CD4-positive, alpha-beta T cell treated with Interleukin-4 for 4 hours (primary cell): ENCODE results near the gene PER2.
"Not testable (repeated sequence)": the region's sequence is repeated elsewhere in the genome, so short reads cannot be mapped to it uniquely, and the experiment has no call there.

ENCODE experiments used
- DNase-seq: peaks from one replicate; pipeline ENCODE4 v3.0.0-alpha.2; 2020

The PER2 gene

DNA sequence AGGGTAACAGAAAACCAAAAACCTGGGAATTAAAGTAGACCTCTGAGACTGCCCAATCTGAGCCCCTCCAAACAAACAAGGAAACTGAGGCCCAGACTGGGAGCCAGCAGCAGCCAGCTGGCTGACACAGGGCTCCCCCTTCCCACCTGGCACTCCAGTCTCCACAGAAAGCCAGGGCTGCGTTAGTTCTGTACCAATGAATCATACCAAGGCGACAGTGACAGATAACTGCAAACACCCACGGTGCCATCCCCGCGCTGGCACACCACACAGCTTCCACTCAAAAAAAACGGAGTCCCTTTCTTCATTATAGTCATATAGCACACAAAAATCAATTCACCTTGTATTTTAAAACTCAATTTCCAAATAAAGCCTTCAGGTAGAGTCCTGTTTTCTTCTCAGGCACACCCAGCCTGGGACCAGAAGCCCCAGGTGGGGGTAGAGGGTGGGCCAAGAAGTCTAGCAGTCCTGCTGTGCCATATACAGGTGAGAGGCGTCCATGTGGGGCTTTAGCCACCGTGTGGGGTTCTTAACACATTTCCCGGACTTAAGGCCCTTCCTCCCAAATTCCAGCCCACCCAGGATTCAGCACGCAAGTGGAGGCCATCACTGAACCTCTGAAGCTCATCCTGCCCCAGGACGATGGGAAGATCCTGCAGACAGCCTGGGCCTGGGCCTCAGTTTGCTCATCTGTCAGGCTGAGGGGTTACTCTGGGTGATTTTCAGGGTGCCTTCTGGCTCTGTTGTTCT is 1.2 kb downstream of the PER2 start:
- no peak for DNase-seq

GRCh38 chr2:238286551-238286950 is 1.9 kb downstream of the PER2 start:
- DNase-seq = no peak

DNA sequence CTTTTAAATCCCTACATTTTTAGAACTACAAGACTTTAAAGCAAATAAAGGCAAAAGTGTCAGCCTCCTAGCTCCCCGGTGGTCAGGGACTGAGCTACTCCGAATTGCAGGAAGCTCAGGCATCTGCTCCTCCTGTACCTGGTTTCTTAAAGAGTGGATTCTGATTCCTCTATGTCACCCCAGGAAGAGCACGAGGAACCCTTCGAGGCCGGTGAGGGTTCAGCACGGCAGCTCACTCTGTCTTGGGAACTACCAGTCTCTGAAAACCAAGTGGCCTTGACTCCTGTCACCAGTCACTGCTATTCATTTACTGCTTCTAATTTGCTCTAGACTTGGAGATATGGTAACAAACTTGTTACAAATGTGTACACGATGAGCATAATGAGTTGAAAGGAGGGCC is 2.3 kb downstream of the PER2 start:
- DNase-seq = no peak

GRCh38 chr2:238285653-238286082 is 2.7 kb downstream of the PER2 start:
- no peak for DNase-seq

DNA sequence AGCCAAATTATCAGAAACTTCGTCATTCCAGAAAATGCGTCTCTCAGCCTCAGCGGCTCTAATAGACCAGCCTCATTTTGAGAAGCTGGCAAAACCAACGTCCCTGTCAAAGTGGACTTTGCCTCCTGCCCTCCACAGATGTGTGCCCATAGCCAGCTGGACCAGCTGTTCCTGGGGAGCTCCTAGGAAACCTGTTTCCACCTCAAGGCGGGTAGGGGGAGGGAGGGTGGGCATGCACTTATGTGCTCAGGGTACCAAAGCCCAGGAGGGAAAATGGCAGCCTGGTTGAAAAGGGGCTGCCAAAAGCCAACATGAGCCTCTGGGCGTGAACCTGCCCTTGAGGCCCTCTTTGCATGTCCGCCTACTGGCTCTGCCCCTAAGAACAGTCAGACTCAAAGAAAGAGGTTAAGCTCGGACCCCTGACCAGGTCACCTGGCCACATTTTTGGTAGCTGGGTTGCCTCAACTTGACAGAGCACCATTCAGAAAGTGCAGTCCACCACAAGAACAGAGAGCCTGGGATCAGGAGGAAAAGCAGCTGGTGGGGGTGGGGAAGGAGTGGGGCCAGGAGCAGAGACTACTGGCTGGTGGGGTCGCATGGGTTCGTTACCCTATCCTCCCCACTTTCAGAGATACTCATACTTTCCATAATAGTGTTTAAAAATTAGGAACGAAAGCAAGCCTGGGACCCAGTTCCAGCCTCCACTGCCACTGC is 3.5 kb downstream of the PER2 start:
- DNase-seq = no peak

- DNase-seq = no peak
These were observed 5.3 kb downstream of the PER2 start for GRCh38 chr2:238282861-238283738.

GRCh38 chr2:238281826-238282480 is 6.5 kb downstream of the PER2 start:
- no peak for DNase-seq

DNA sequence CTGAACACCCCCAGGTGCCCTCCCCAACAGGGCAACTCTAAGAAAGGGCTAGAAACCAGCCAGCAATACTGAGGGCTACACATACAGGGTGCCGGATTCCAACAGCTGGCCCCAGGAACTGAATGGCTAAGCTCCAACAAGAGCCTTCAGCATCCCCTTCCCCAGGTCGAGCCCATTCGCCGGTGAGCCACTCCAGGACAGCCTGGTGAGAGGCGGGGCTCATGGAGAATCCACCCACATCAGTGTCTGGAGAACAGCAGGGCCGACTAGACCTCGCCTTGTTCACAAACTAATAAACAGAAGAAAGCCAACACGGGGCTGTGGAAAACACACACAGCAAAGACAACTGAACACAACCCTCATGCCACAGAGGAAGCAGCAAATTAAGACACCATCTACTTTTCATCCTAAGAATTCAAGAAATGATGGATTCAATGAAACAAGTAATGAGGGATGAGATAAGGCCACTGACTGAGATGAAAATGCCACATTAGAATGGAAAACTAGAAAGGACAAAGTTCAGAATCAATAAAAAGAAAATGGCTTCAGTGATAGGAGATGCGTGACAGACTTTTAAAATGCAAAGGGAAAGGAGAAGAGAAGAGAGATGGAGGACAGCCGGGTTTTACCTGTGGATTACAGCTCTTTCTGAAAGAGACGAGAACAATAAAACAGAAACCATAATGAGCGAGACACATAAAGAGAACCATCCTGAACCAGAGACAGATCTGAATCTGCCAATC is 8.2 kb downstream of the PER2 start:
- no peak for DNase-seq

DNA sequence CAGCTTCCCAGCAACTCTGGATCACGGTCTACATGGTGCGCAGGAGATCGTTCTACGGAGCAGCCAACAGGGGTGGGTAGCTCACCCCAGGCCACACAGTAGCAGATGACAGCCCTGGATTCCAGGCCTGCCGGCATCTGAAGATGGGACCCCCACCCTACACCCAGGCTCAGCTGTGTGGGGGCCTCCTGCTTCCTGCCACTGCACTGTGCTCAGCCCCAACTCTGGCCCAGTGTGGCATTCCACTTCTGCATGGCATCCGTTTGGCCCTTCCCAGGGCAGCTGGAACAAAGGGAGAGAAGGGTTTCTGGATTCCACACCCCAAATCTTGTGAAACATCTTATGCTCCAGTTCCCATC is 9.1 kb downstream of the PER2 start:
- no peak for DNase-seq

GRCh38 chr2:238278626-238279323 is 9.6 kb downstream of the PER2 start:
- no peak for DNase-seq

- no peak for DNase-seq
These were observed 10.7 kb downstream of the PER2 start for GRCh38 chr2:238277695-238278094.

- DNase-seq = no peak
These were observed 14.1 kb downstream of the PER2 start for GRCh38 chr2:238274152-238274865.

DNA sequence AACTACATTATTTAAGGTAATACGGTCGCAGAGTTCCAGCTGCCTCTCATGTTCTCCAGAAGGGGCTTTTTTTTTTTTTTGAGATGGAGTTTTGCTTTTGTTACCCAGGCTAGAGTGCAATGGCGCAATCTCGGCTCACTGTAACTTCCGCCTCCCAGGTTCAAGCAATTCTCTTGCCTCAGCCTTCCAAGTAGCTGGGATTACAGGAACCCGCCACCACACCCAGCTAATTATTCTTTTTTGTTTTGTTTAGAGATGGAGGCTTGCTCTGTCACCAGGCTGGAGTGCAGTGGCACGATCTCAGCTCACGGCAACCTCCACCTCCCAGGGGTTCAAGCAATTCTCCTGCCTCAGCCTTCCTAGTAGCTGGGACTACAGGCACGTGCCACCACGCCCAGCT is 15.0 kb downstream of the PER2 start:
- DNase-seq = not testable (repeated sequence)

DNA sequence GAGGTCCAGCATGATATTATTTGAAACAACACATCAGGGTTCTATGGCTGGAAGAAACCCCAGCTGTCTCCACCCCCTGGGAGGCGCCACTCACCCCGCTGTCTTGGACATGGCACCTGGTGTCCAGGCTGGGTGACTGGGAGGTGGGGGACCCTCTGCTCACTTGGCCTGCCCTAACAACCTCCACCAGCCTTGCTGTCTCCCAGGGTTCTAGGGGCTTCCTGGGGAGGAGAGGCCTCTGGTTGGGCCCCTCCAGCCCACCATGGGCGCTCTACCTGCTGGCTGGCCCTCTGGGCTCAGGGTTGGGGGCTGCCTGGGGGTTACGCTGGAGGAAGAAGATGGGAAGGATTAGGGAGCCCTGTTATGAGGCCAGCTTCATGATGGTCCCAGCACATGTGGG is 16.3 kb downstream of the PER2 start:
- DNase-seq = no peak

GRCh38 chr2:238271686-238272085 is 16.7 kb downstream of the PER2 start:
- not testable (repeated sequence) for DNase-seq

DNA sequence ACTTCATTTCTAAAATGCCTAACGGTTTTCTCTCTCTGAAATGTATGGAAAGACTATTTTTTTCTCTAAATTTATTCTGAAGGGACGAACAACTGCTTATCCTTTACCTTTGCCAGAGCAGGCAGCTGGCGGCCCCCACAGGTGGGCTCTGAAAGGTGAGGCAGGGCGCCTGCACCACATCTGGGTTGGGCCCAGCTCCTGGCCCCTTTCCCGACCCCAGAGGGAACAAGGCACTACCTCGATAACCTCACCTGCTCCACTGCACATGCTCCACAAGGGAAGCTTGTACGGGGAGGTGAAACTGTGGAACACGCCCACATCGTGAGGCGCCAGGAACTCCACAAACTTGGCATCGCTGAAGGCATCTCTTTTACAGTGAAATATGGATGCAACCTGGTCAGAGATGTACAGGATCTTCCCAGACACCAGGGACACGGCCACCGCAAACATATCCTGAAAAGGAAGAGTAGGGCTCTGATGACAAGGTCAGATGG is 17.3 kb downstream of the PER2 start:
- DNase-seq = no peak

DNA sequence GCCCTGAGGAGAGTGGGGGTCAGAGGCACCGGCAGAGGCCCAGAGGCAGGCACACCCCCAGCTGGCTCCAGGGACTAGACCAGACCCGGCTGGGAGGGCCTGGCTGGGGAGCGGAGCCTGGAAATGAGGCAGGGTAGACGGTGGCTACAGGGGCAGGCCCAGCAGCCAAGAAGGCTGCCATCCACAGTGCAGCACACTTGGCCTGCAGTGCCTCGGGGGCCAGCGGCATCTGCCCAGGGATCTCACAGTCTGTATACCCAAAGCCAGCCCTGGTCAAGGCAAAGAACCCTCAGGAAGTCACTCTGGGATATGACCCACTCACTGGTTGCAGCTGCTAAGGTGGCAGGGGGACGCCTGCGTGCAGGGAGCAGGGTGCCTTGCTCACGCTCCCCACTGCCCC is 17.8 kb downstream of the PER2 start:
- DNase-seq = no peak

GRCh38 chr2:238269741-238270140 is 18.7 kb downstream of the PER2 start:
- DNase-seq = no peak

DNA sequence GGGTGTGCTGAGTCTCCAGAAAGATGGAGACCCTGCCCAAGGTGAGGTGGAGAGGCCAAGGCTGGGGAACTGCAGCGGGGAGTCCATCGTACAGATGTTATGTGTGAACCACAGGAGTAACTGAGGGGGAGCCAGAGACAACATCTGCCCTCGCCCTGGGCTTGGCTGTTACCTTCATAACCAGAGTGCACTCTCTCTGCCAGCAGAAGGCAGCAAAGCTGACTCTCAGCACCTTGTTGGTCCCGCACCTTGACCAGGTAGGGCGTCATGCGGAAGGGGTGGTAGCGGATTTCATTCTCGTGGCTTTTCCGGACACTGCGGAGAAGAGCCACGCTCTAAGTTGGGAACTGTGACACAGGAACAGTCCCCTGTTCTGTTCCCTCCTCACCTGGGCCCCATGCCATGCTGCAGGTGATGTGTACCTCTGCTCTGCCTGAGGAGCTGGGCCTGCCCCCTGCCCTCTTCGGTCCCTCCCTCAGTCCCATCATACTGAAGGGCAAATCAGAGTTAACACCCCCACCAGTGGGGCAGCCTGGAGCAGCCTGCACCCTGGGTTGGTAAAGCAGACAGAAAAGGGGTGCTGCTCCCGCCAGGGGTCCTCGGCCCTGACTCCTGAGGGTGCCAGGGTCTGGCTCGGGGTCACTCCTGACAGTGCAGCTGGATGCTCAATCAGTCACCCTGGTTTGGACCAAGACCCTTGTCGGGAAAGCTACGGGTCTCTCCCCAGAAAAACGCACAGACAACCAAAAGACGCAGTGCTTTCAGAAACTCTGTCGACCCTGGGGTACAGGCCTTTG is 20.3 kb downstream of the PER2 start:
- no peak for DNase-seq

- DNase-seq = no peak
These were observed 21.1 kb downstream of the PER2 start for GRCh38 chr2:238267341-238267710.
